HepG2 (cell line): ENCODE results near the gene NEAT1. TPM values are rescaled to one million over a fixed set of nuclear protein-coding genes. Genes with fewer than 3 reads are reported as not detected.
A peak's percentile ranks its signal among the peaks of the same experiment; 100 is the strongest.

Experiments used
- CENPX ChIP-seq: sonication (generic); formaldehyde crosslinking; IDR thresholded peaks from 2 replicates; pipeline ENCODE4 v1.9.0; 2021; ENCODE audit warnings: mild to moderate bottlenecking, missing genetic modification reagents, moderate library complexity
- CHD4 ChIP-seq: fragments of 200-600 bp; sonication (generic); IDR thresholded peaks from 2 replicates; pipeline ENCODE4 v1.7.0; 2017; ENCODE audit warnings: mild to moderate bottlenecking, low read length, borderline replicate concordance
- FOXA1 ChIP-seq, 2 experiments: fragments of 450-650 bp in 1 of 2; sonication (generic) in 1 of 2; formaldehyde crosslinking in 1 of 2; IDR thresholded peaks; 2 replicates each; pipeline versions ENCODE4 v1.4.0 to v1.6.1; 2016 to 2020; ENCODE audit warnings: missing genetic modification reagents in 1 of 2
- HINFP ChIP-seq: sonication (generic); formaldehyde crosslinking; IDR thresholded peaks from 2 replicates; pipeline ENCODE4 v1.4.0; 2020; ENCODE audit warnings: low read depth, mild to moderate bottlenecking, missing genetic modification reagents
- IRF9 ChIP-seq: sonication (generic); formaldehyde crosslinking; IDR thresholded peaks from 2 replicates; pipeline ENCODE4 v1.8.0; 2022; ENCODE audit warnings: missing genetic modification reagents, mild to moderate bottlenecking, borderline replicate concordance
- KLF11 ChIP-seq: IDR thresholded peaks from 2 replicates; pipeline ENCODE4 v1.6.1; 2016; ENCODE audit warnings: missing compliant biosample characterization
- MAF1 ChIP-seq: sonication (generic); formaldehyde crosslinking; IDR thresholded peaks from 2 replicates; pipeline ENCODE4 v1.5.0; 2020; ENCODE audit warnings: missing genetic modification reagents, borderline replicate concordance
- MBNL3 ChIP-seq: fragments of 250-450 bp; sonication (Bioruptor Pico); conservative IDR thresholded peaks from 2 replicates; pipeline ENCODE4 v1.8.0; 2022; ENCODE audit warnings: mild to moderate bottlenecking, inconsistent platforms
- MLLT10 ChIP-seq: sonication (generic); formaldehyde crosslinking; IDR thresholded peaks from 2 replicates; pipeline ENCODE4 v1.4.0; 2020; ENCODE audit warnings: missing genetic modification reagents
- MXD1 ChIP-seq: sonication (generic); formaldehyde crosslinking; IDR thresholded peaks from 2 replicates; pipeline ENCODE4 v1.4.0; 2020; ENCODE audit warnings: mild to moderate bottlenecking, missing genetic modification reagents
- PHF21A ChIP-seq: sonication (generic); formaldehyde crosslinking; IDR thresholded peaks from 2 replicates; pipeline ENCODE4 v1.5.0; 2020; ENCODE audit warnings: mild to moderate bottlenecking, missing genetic modification reagents
- PHF8 ChIP-seq: sonication (generic); formaldehyde crosslinking; IDR thresholded peaks from 2 replicates; pipeline ENCODE4 v1.5.0; 2020; ENCODE audit warnings: missing genetic modification reagents
- POGZ ChIP-seq: sonication (generic); formaldehyde crosslinking; IDR thresholded peaks from 2 replicates; pipeline ENCODE4 v1.4.0; 2020; ENCODE audit warnings: mild to moderate bottlenecking, missing genetic modification reagents
- RBM22 ChIP-seq: fragments of 200-400 bp; formaldehyde crosslinking; optimal IDR thresholded peaks from 2 replicates; pipeline ENCODE3; 2017; ENCODE audit warnings: mild to moderate bottlenecking, low read length, moderate library complexity
- REPIN1 ChIP-seq: sonication (generic); formaldehyde crosslinking; IDR thresholded peaks from 2 replicates; pipeline ENCODE4 v1.8.0; 2022; ENCODE audit warnings: missing genetic modification reagents, low read depth, mild to moderate bottlenecking, borderline replicate concordance
- RFXAP ChIP-seq: sonication (generic); formaldehyde crosslinking; IDR thresholded peaks from 2 replicates; pipeline ENCODE4 v1.4.0; 2020; ENCODE audit warnings: missing genetic modification reagents, borderline replicate concordance
- SMC3 ChIP-seq: IDR thresholded peaks from 2 replicates; pipeline ENCODE4 v1.6.1; 2011; ENCODE audit warnings: low read length, improper control_type of control experiment
- ZBTB42 ChIP-seq: sonication (generic); formaldehyde crosslinking; IDR thresholded peaks from 2 replicates; pipeline ENCODE4 v1.5.0; 2020; ENCODE audit warnings: mild to moderate bottlenecking, missing genetic modification reagents
- ZIK1 ChIP-seq: sonication (generic); formaldehyde crosslinking; IDR thresholded peaks from 2 replicates; pipeline ENCODE4 v1.5.0; 2020; ENCODE audit warnings: mild to moderate bottlenecking, low read depth, missing genetic modification reagents, borderline replicate concordance
- ZNF143 ChIP-seq: sonication (generic); formaldehyde crosslinking; IDR thresholded peaks from 2 replicates; pipeline ENCODE4 v1.4.0; 2020; ENCODE audit warnings: missing genetic modification reagents
- ZNF230 ChIP-seq: sonication (generic); formaldehyde crosslinking; IDR thresholded peaks from 2 replicates; pipeline ENCODE4 v1.4.0; 2020; ENCODE audit warnings: mild to moderate bottlenecking, missing genetic modification reagents
- ZNF280B ChIP-seq: sonication (generic); formaldehyde crosslinking; IDR thresholded peaks from 2 replicates; pipeline ENCODE4 v1.5.0; 2020; ENCODE audit warnings: missing genetic modification reagents, mild to moderate bottlenecking, borderline replicate concordance
- ZNF331 ChIP-seq: sonication (generic); formaldehyde crosslinking; IDR thresholded peaks from 2 replicates; pipeline ENCODE4 v1.4.0; 2020; ENCODE audit warnings: missing genetic modification reagents
- ZNF589 ChIP-seq: sonication (generic); formaldehyde crosslinking; conservative IDR thresholded peaks from 2 replicates; pipeline ENCODE4 v1.8.0; 2022; ENCODE audit warnings: mild to moderate bottlenecking, moderate library complexity, missing genetic modification reagents
- ZNF784 ChIP-seq: sonication (generic); formaldehyde crosslinking; IDR thresholded peaks from 2 replicates; pipeline ENCODE4 v1.5.1; 2020; ENCODE audit warnings: missing genetic modification reagents, mild to moderate bottlenecking, borderline replicate concordance
- polyA plus RNA-seq, 8 experiments: library from polyadenylated mRNA; depleted of rRNA in 3 of 8; stranded (reverse) in 7 of 8; unstranded in 1 of 8; fragments of >200 nt; fragmentation: Illumina TruSeq in 4 of 8; extraction: Trizol in 4 of 8; gene quantifications; 2 replicates each; pipeline versions ENCODE4 v1.2.1 to v1.2.3, GENCODE V29; 2011 to 2016; ENCODE audit warnings: low read depth in 4 of 8, missing spikeins in 1 of 8, mixed read lengths in 1 of 8; ENCODE audit not compliant: insufficient read depth in 1 of 8
- total RNA-seq, 5 experiments: library from RNA; depleted of rRNA; stranded (reverse); fragments of >200 nt; fragmentation: Illumina TruSeq; extraction: Trizol; gene quantifications; 2 replicates each; pipeline ENCODE4 v1.2.3, GENCODE V29; 2016; ENCODE audit warnings: low read depth in 1 of 5

NEAT1 gene
- total and polyA plus RNA-seq, 2 of the 13 experiments (the other 11 are each of a cell fraction or from before 2014, with no cell fraction given) = 20.5 to 41.2 TPM

GRCh38 chr11:65487467-65488272 is 65.1 kb downstream of the NEAT1 start (continued):
- no peak for TF ChIP-seq KLF11
- TF ChIP-seq MLLT10 = no peak
- TF ChIP-seq PHF8 (CRISPR knock-in tag) = peak; percentile 14
- no peak for TF ChIP-seq CENPX (CRISPR knock-in tag)
- peak; percentile 82 for TF ChIP-seq RBM22
- peak; percentile 6 for TF ChIP-seq SMC3
- no peak for TF ChIP-seq POGZ (CRISPR knock-in tag)
- TF ChIP-seq MXD1 (CRISPR knock-in tag) = no peak
- no peak for TF ChIP-seq ZNF143 (CRISPR knock-in tag)
- no peak for TF ChIP-seq ZBTB42 (CRISPR knock-in tag)
- no peak for TF ChIP-seq ZNF589
- peak; percentile 83; the same call in 1 of the 2 replicates for TF ChIP-seq PHF21A (CRISPR knock-in tag)
- no peak for TF ChIP-seq CHD4
- no peak for TF ChIP-seq MAF1
- no peak; the same call in 1 of the 2 replicates for TF ChIP-seq REPIN1 (CRISPR knock-in tag)
- TF ChIP-seq MBNL3 (CRISPR knock-in tag) = no peak
- TF ChIP-seq ZNF230 (CRISPR knock-in tag) = no peak
- TF ChIP-seq ZNF331 (CRISPR knock-in tag) = 0 out of 2 replicates have a peak, but pooled peaks have one; percentile 17
- TF ChIP-seq HINFP (CRISPR knock-in tag) = no peak; the same call in 1 of the 2 replicates
- TF ChIP-seq RFXAP = peak; percentile 100
- no peak for TF ChIP-seq ZIK1 (CRISPR knock-in tag)
- TF ChIP-seq IRF9 (CRISPR knock-in tag) = no peak
- no peak for TF ChIP-seq ZNF280B (CRISPR knock-in tag)
- TF ChIP-seq ZNF784 (CRISPR knock-in tag) = no peak
- no peak for TF ChIP-seq FOXA1 (IDR thresholded peaks at IDR 0.05)
- no peak for TF ChIP-seq FOXA1 (CRISPR knock-in tag; IDR thresholded peaks at IDR 0.05)
